H1 (cell line): ENCODE measurements around the gene UBE2I. TPM values are rescaled to one million over a fixed set of nuclear protein-coding genes. Genes with fewer than 3 reads are reported as not detected.

Experiments used
- CTCF ChIA-PET: fragments of 300-600 bp; sonication (Branson Sonifier 250); formaldehyde crosslinking; loops from one replicate; lab custom pipeline; 2021; ENCODE audit not compliant: partially characterized antibody; lab: Charles Lee
- POLR2A ChIA-PET: fragments of 300-600 bp; sonication (Branson Sonifier 250); formaldehyde crosslinking; loops from one replicate; lab custom pipeline; 2021; ENCODE audit warnings: inconsistent platforms; ENCODE audit not compliant: partially characterized antibody; lab: Charles Lee
- DNase-seq, 2 experiments: peaks; one replicate each; pipeline versions ENCODE4 v3.0.0 to v3.0.0-alpha.2; 2010 to 2022; ENCODE audit warnings: low spot score in 2 of 2, low read depth in 1 of 2, mixed read lengths in 1 of 2
- FAIRE-seq: peaks from 2 replicates; lab custom pipeline; 2011; peaks lifted over from hg19 to GRCh38; lab: Jason Lieb, UNC
- H2AFZ ChIP-seq: 2 replicates; pipeline ENCODE4 v1.8.1; 2012; ENCODE audit warnings: low read length, inconsistent platforms
- H2AK5ac ChIP-seq: 2 replicates; pipeline ENCODE4 v1.6.1; 2013; ENCODE audit warnings: low read depth, low read length
- H2BK120ac ChIP-seq: replicated peaks from 2 replicates; pipeline ENCODE3; 2013; ENCODE audit warnings: low read depth, low read length, inconsistent platforms
- H2BK12ac ChIP-seq: 2 replicates; pipeline ENCODE4 v1.6.1; 2013; ENCODE audit warnings: low read depth, low read length
- H2BK15ac ChIP-seq: 2 replicates; pipeline ENCODE4 v1.6.1; 2013; ENCODE audit warnings: low read length
- H2BK20ac ChIP-seq: 2 replicates; pipeline ENCODE4 v1.6.1; 2013; ENCODE audit warnings: low read length
- H2BK5ac ChIP-seq: 2 replicates; pipeline ENCODE4 v1.6.1; 2013; ENCODE audit warnings: low read depth, low read length
- H3K14ac ChIP-seq: 2 replicates; pipeline ENCODE4 v1.6.1; 2013; ENCODE audit warnings: inconsistent platforms; ENCODE audit not compliant: insufficient read length
- H3K18ac ChIP-seq: 2 replicates; pipeline ENCODE4 v1.6.1; 2013; ENCODE audit warnings: low read length; ENCODE audit errors: extremely low read depth
- H3K23ac ChIP-seq: 2 replicates; pipeline ENCODE4 v1.6.1; 2013; ENCODE audit warnings: inconsistent platforms; ENCODE audit not compliant: insufficient read length
- H3K23me2 ChIP-seq: 2 replicates; pipeline ENCODE4 v1.6.1; 2013; ENCODE audit warnings: low read depth, low read length
- H3K27ac ChIP-seq: 2 replicates; pipeline ENCODE4 v1.6.1; 2011; ENCODE audit warnings: low read depth, low read length, inconsistent platforms
- H3K27me3 ChIP-seq, 4 experiments: replicated peaks in 1 of 4; 1 replicate in 1 of 4; 2 replicates in 3 of 4; pipeline versions ENCODE4 v1.6.1 to v1.8.1; 2011 to 2013; ENCODE audit warnings: low read length in 3 of 4, mild to moderate bottlenecking in 3 of 4, inconsistent platforms in 2 of 4, mixed read lengths in 2 of 4, moderate library complexity in 1 of 4; ENCODE audit not compliant: control insufficient read depth in 3 of 4, insufficient read depth in 3 of 4; ENCODE audit errors: extremely low read depth in 1 of 4
- H3K36me3 ChIP-seq, 4 experiments: 2 replicates each; pipeline versions ENCODE4 v1.6.1 to v1.8.1; 2011 to 2013; ENCODE audit warnings: mild to moderate bottlenecking in 4 of 4, low read length in 3 of 4, moderate library complexity in 2 of 4, control low read depth in 1 of 4, inconsistent platforms in 1 of 4; ENCODE audit not compliant: insufficient read depth in 4 of 4, control insufficient read depth in 2 of 4
- H3K4ac ChIP-seq: replicated peaks from 2 replicates; pipeline ENCODE3; 2013; ENCODE audit warnings: low read length, low read depth, mixed read lengths, inconsistent platforms; ENCODE audit not compliant: insufficient read length
- H3K4me1 ChIP-seq, 4 experiments: replicated peaks in 1 of 4; 1 replicate in 1 of 4; 2 replicates in 3 of 4; pipeline versions ENCODE4 v1.6.1 to v1.8.1; 2011 to 2013; ENCODE audit warnings: low read length in 3 of 4, inconsistent platforms in 2 of 4, mixed read lengths in 1 of 4; ENCODE audit not compliant: insufficient read depth in 4 of 4, control insufficient read depth in 3 of 4
- H3K4me2 ChIP-seq, 2 experiments: 2 replicates each; pipeline versions ENCODE4 v1.6.1 to v1.8.1; 2011 to 2013; ENCODE audit warnings: low read depth in 2 of 2, low read length in 2 of 2, control low read depth in 1 of 2, inconsistent platforms in 1 of 2, mild to moderate bottlenecking in 1 of 2; ENCODE audit not compliant: insufficient read depth in 1 of 2
- H3K4me3 ChIP-seq, 4 experiments: fragments of 200-600, 300-600 bp in 1 of 4; sonication (generic), shearing (Covaris generic), sonication (Bioruptor Twin) in 1 of 4; 2 replicates each; pipeline versions ENCODE4 v1.5.1 to v1.8.1; 2011 to 2016; ENCODE audit warnings: low read length in 4 of 4, low read depth in 3 of 4, control low read depth in 2 of 4, inconsistent platforms in 2 of 4, mild to moderate bottlenecking in 2 of 4, mixed read lengths in 1 of 4, moderate library complexity in 1 of 4; ENCODE audit not compliant: insufficient read depth in 2 of 4; ENCODE audit errors: extremely low read depth in 1 of 4
- H3K56ac ChIP-seq: replicated peaks from 2 replicates; pipeline ENCODE3; 2013; ENCODE audit warnings: low read depth, mild to moderate bottlenecking, mixed read lengths, low read length, inconsistent platforms; ENCODE audit not compliant: insufficient read length
- H3K79me1 ChIP-seq: 2 replicates; pipeline ENCODE4 v1.6.1; 2013; ENCODE audit warnings: low read depth, low read length, control low read depth
- H3K79me2 ChIP-seq, 2 experiments: 2 replicates each; pipeline versions ENCODE4 v1.6.1 to v1.8.1; 2012 to 2013; ENCODE audit warnings: low read length in 2 of 2, mild to moderate bottlenecking in 2 of 2, inconsistent platforms in 1 of 2; ENCODE audit not compliant: insufficient read depth in 2 of 2, control insufficient read depth in 1 of 2
- H3K9ac ChIP-seq, 4 experiments: replicated peaks in 1 of 4; 1 replicate in 1 of 4; 2 replicates in 3 of 4; pipeline versions ENCODE4 v1.6.1 to v1.8.1; 2011 to 2013; ENCODE audit warnings: low read depth in 3 of 4, low read length in 3 of 4, control low read depth in 2 of 4, mild to moderate bottlenecking in 2 of 4, moderate library complexity in 2 of 4, inconsistent platforms in 1 of 4; ENCODE audit errors: extremely low read depth in 1 of 4
- H3K9me3 ChIP-seq, 2 experiments: 2 replicates each; pipeline versions ENCODE4 v1.6.1 to v1.8.1; 2012 to 2013; ENCODE audit warnings: mild to moderate bottlenecking in 2 of 2, moderate library complexity in 2 of 2, control low read depth in 1 of 2, inconsistent platforms in 1 of 2, low read depth in 1 of 2, low read length in 1 of 2, mixed read lengths in 1 of 2; ENCODE audit not compliant: insufficient read depth in 2 of 2
- H4K20me1 ChIP-seq, 2 experiments: replicated peaks in 1 of 2; 2 replicates each; pipeline versions ENCODE3 to v1.8.1; 2011 to 2013; ENCODE audit warnings: inconsistent platforms in 2 of 2, low read length in 2 of 2, mild to moderate bottlenecking in 1 of 2; ENCODE audit not compliant: insufficient read depth in 2 of 2, control insufficient read depth in 1 of 2
- H4K5ac ChIP-seq: 2 replicates; pipeline ENCODE4 v1.6.1; 2013; ENCODE audit warnings: low read length, low read depth, mixed read lengths, inconsistent platforms; ENCODE audit not compliant: insufficient read length
- H4K8ac ChIP-seq: 2 replicates; pipeline ENCODE4 v1.8.0; 2013; ENCODE audit warnings: mild to moderate bottlenecking, moderate library complexity, low read length, inconsistent platforms; ENCODE audit not compliant: insufficient read depth; ENCODE audit errors: extremely low read depth
- H4K91ac ChIP-seq: replicated peaks from 2 replicates; pipeline ENCODE3; 2013; ENCODE audit warnings: low read length, mixed read lengths, inconsistent platforms; ENCODE audit not compliant: insufficient read length
- ASH2L ChIP-seq: fragments of 200-600, 300-600 bp; sonication (generic); IDR thresholded peaks from one replicate; pipeline ENCODE4 v1.7.1; 2017; ENCODE audit warnings: low read length
- CBX5 ChIP-seq: fragments of 300-800, 300-1000 bp; sonication (generic); IDR thresholded peaks from 2 replicates; pipeline ENCODE4 v1.7.1; 2016; ENCODE audit warnings: antibody characterized with exemption, low read length, low read depth
- GTF2F1 ChIP-seq: IDR thresholded peaks from 2 replicates; pipeline ENCODE4 v1.6.1; 2012; ENCODE audit warnings: low read depth, low read length, improper control_type of control experiment, borderline replicate concordance
- POLR2AphosphoS5 ChIP-seq: IDR thresholded peaks from 2 replicates; pipeline ENCODE4 v1.6.1; 2011; ENCODE audit warnings: low read depth, low read length
- RFX5 ChIP-seq: IDR thresholded peaks from 2 replicates; pipeline ENCODE4 v1.6.1; 2011; ENCODE audit warnings: low read depth, low read length, improper control_type of control experiment, borderline replicate concordance
- WGBS, 2 experiments: shearing (Covaris generic) in 1 of 2; methylation state at CpG; one replicate each; pipeline versions ENCODE4 v1.1.6 to v1.1.7; 2013 to 2015; ENCODE audit warnings: low lambda C conversion rate in 2 of 2, mixed read lengths in 2 of 2, inconsistent platforms in 1 of 2, low coverage in 1 of 2, missing lambda C conversion rate in 1 of 2; ENCODE audit not compliant: insufficient replicate concordance in 2 of 2, insufficient coverage in 1 of 2, insufficient read length in 1 of 2; ENCODE audit errors: extremely low coverage in 1 of 2, missing lambda C conversion rate in 1 of 2; 5-methylcytosine and 5-hydroxymethylcytosine counted together
- polyA plus RNA-seq, 7 experiments: library from polyadenylated mRNA; depleted of rRNA in 3 of 7; stranded (reverse) in 5 of 7; unstranded in 2 of 7; fragments of >200 nt in 5 of 7; fragments of 200-250 nt in 2 of 7; gene quantifications; 1 replicate in 5 of 7; 2 replicates in 1 of 7; 4 replicates in 1 of 7; pipeline versions ENCODE4 v1.2.1 to v1.2.3, GENCODE V29; 2011 to 2013; ENCODE audit warnings: missing spikeins in 2 of 7, mixed read lengths in 2 of 7
- total RNA-seq: library from RNA; stranded (reverse); fragmentation: NEBNext Ultra II Directional; extraction: Animal tissue kit (Norgen Biotek cat#: 25700); gene quantifications from 2 replicates; pipeline ENCODE4 v1.2.1, GENCODE V29; 2021

The UBE2I gene
- total and polyA plus RNA-seq, 2 of the 8 experiments (the other 6 are each of a cell fraction or from before 2014, with no cell fraction given) = 148 to 268 TPM

- Histone ChIP-seq H2BK20ac (no peak overlapping the region), H3K79me2 (peaks cover 2 to 42% of the 10 kb centered on the region in 2 experiments; a peak in 3 of 4 replicates), H4K20me1 (peaks cover 31 to 42% of the 10 kb centered on the region in 2 experiments), H3K79me1 (peaks cover 13% of the 10 kb centered on the region), H3K14ac (no peak overlapping the region), H3K27me3 (no peaks in the 10 kb centered on the region), H3K27ac (no peak overlapping the region), H3K9ac (no peak overlapping the region), H3K18ac (no peak overlapping the region), H4K91ac (no peak overlapping the region), H2BK12ac (no peak overlapping the region), H3K23me2 (no peaks in the 10 kb centered on the region), H4K8ac (peak overlapping the region; percentile 45; the same call in 1 of the 2 replicates), H3K4ac (no peak overlapping the region), H3K36me3 (peaks cover 55 to 86% (median 75%) of the 10 kb centered on the region in 4 experiments), H3K9me3 (no peaks in the 10 kb centered on the region), H3K56ac (no peak overlapping the region), H2AK5ac (no peak overlapping the region), H3K4me3 (no peak overlapping the region), H2BK120ac (no peak overlapping the region), H3K23ac (no peak overlapping the region), H2BK5ac (no peak overlapping the region), H2AFZ (no peak overlapping the region), H2BK15ac (no peak overlapping the region), H3K4me2 (no peak overlapping the region), H3K4me1 (no peaks in the 10 kb centered on the region), H4K5ac (no peak overlapping the region)
- ChIA-PET CTCF (interaction anchor here (1.3 to 2.5 kb wide), 2 partner anchors 8 to 12 kb away, joined by 5 to 11 read pairs; no protein-coding TSS in a partner anchor), POLR2A (interaction anchor here (1.1 to 11.4 kb wide), 3 partner anchors 8 to 42 kb away, joined by 3 to 106 read pairs (median 8); no protein-coding TSS in a partner anchor)
- WGBS, 2 experiments = 88% methylated on average over 9 of the region's 9 CpGs; no CpG with 5 or more reads in 1 of the 2 experiments
- FAIRE-seq = no peak
- TF ChIP-seq CBX5 (no peak), ASH2L (no peak), POLR2AphosphoS5 (0 out of 2 replicates have a peak, but pooled peaks have one; percentile 9), RFX5 (no peak), GTF2F1 (no peak)
- DNase-seq = no peak
Observed at GRCh38 chr16:1318268-1318545, 8.8 kb downstream of the UBE2I start.
